LNCaP clone FGC (cell line): Measurements from ENCODE around the gene EHD2.
"Not testable (repeated sequence)": the region's sequence is repeated elsewhere in the genome, so short reads cannot be mapped to it uniquely, and the experiment has no call there.

Experiments used
- DNase-seq: peaks from one replicate; pipeline ENCODE4 v3.0.0-alpha.2; 2011; ENCODE audit warnings: low read depth
- H3K4me3 ChIP-seq: 2 replicates; pipeline ENCODE4 v1.5.1; 2011; ENCODE audit warnings: mild to moderate bottlenecking, low read depth, low read length, control low read depth
- TF ChIP-seq, protein P1 (sequence below): IDR thresholded peaks from 2 replicates; pipeline ENCODE4 v1.5.1; 2012; ENCODE audit warnings: mild to moderate bottlenecking; ENCODE audit not compliant: control insufficient read depth, insufficient read depth; ENCODE audit errors: extremely low read depth

The EHD2 gene

DNA sequence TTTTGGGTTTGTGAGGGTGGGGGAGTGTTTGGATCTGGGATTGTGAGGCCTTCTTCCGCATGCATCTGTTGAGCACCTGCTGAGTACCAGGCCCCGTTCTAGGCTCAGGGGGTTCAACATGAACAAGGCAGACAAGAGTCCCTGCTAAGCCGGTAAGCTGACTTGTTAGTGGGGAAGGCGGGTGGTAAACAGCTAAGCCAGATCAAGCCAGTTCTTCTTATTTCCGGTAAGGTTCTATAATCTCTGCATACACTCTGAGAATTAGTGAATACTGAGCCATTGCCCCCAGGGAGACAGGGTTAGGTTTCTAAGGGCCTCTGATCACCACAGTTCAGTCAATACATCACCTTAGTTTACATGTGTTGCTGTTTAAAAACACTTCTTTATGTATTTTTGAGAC lies 9.9 kb upstream of the EHD2 start:
- DNase-seq = no peak
- H3K4me3 ChIP-seq = no peak overlapping the region
- TF ChIP-seq, protein P1, sequence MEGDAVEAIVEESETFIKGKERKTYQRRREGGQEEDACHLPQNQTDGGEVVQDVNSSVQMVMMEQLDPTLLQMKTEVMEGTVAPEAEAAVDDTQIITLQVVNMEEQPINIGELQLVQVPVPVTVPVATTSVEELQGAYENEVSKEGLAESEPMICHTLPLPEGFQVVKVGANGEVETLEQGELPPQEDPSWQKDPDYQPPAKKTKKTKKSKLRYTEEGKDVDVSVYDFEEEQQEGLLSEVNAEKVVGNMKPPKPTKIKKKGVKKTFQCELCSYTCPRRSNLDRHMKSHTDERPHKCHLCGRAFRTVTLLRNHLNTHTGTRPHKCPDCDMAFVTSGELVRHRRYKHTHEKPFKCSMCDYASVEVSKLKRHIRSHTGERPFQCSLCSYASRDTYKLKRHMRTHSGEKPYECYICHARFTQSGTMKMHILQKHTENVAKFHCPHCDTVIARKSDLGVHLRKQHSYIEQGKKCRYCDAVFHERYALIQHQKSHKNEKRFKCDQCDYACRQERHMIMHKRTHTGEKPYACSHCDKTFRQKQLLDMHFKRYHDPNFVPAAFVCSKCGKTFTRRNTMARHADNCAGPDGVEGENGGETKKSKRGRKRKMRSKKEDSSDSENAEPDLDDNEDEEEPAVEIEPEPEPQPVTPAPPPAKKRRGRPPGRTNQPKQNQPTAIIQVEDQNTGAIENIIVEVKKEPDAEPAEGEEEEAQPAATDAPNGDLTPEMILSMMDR = no peak

DNA sequence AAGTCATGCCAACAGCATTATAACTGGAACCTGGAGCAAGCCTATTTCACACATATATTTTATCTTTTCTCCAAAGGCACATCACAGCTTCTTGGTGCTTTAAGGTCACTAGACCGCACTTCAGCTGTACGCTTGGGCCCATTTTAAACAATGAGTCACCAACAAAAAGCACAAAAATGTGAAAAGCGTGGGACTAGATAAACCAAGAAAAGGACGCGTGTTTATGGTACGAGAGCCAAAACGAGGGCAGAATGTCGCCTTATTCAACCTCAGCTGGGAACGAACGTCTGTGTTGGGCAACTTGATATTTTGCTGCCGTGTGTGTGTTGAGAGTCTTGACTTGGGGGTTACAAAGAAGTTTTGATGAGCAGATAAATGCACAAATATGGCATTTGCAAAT lies 9.2 kb upstream of the EHD2 start:
- TF ChIP-seq, protein P1 = no peak
- H3K4me3 ChIP-seq = no peak overlapping the region
- DNase-seq = no peak

DNA sequence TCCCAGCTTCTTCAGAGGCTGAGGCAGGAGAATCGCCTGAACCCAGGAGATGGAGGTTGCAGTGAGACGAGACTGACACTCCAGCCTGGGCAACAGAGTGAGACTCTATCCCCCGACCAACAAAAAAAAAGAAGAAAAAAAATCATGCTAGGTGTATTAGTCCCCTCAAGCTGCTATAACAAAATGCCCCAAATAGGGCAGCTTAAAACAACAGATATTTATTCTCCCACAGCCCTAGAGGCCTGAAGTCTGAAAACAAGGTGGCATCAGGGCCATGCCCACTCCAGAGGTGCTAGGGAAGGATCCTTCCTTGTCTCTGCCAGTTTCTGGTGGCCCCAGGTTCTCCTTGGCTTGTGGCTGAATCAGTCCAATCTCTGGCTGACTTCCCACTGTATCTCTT lies 8.6 kb upstream of the EHD2 start:
- DNase-seq = no peak
- TF ChIP-seq, protein P1 = no peak

DNA sequence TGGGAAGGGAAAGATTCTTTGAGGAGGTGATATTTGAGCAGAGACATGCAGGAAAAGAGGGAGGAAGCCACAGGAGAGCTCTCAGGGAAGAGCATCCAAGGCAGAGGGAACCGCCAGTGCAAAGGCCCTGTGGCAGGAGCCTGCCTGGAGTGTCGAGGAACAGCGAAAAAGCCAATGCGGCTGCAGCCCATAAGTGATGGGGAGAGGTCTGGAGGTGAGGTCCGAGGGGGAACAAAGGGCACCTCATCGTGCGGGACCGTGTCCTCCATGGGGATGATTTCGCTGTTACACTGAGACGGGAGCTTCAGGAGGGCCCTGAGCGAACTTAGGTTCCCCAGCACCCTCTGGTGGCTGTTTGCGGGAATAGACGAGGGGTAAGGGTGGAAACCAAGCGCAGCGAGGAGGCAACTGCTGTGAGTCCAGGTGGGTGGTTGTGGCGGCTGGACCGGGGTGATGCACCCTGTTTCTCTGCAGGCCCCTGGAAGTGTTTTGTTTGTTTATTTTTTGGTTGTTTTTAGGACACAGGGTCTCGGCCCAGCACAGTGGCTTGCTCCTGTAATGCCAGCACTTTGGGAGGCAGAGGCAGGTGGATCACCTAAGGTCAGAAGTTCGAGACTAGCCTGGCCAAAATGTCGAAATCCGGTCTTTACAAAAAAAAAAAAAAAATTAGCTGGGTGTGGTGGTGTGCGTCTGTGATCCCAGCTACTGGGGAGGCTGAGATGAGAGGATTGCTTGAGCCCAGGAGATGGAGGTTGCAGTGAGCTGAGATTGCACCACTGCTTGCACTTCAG lies 5.9 kb upstream of the EHD2 start:
- peak; percentile 11 for DNase-seq
- no peak overlapping the region for H3K4me3 ChIP-seq
- TF ChIP-seq, protein P1 = peak; percentile 61

More for the DNA sequence above, 8.6 kb upstream of the EHD2 start:
- H3K4me3 ChIP-seq = no peak overlapping the region

DNA sequence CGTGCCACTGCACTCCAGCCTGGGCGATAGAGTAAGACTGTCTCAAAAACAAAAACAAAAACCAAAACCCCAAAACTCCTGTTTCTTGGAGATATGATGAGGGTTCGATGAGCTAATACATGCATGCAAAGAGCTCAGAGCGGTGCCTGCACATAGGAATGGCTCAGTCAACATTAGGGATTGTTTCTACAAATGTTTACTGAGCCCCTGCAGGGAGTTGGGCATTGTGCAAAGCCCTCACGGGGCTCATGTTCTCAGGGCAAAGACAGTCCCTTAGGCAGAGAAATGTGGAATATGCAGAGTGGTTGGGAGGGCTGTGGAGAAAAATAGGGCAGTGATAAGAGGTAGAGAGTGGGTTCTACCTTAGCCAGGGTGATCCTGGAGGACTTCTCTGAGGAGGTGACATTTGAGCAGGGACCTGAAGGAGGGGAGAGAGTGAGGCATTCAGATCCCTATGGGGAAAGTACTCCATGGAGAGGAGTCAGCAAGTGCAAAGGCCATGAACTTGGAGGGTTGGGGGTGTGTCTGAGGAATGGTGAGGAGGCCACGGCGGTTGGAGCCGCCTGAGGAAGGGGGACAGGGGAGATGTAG lies 1.5 kb upstream of the EHD2 start:
- H3K4me3 ChIP-seq = no peak overlapping the region
- TF ChIP-seq, protein P1 = no peak
- no peak for DNase-seq

DNA sequence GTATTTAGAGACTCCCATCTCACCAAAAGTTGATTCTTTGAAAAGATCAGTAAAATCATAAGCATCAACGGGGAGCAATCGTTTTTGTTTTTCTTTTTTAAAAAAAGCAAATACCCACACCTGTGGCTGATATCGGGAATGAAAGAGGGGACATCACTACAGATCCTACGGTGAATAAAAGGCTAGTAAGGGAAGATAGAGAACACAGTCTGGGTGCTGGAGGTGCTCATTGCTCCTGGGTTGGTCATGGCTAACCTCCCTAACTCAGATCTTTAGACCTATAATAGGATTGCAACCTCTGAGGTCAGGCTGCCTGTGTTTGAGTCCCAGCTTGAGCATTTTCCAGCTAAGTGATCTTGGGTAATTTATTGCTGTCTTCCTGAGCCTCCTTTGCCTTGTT lies 1.1 kb downstream of the EHD2 start:
- no peak for DNase-seq
- TF ChIP-seq, protein P1 = no peak
- H3K4me3 ChIP-seq = no peak overlapping the region

DNA sequence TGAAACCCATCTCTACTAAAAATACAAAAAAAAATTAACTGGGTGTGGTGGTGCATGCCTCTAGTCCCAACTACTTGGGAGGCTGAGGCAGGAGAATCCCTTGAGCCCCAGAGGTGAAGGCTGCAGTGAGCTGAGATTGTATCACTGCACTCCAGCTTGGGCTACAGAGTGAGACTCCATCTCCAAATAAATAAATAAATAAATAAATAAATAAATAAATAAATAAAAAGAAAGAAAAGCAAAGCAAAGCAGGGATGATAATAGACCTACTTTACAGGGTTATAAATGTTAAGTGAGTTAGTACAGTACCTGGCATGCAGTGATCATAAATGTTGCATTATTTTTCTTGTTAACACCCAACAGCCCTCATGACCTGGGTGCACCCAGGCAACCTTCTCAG lies 1.6 kb downstream of the EHD2 start:
- DNase-seq, H3K4me3 ChIP-seq: not testable (repeated sequence)
